WTC11 (cell line): Measurements from ENCODE around the gene MAST4. TPM values are rescaled to one million over a fixed set of nuclear protein-coding genes. Genes with fewer than 3 reads are reported as not detected.

Experiments used
- ATAC-seq: fragments of 200-7000 bp; cut with Tn5 transposase; 2 replicates; pipeline ENCODE4 v1.10.0; 2021; ENCODE audit warnings: mild to moderate bottlenecking, moderate library complexity
- CTCF ChIA-PET: fragments of 300-600 bp; sonication (Branson Sonifier 250); formaldehyde crosslinking; loops from one replicate; lab custom pipeline; 2021; ENCODE audit warnings: antibody characterized with exemption; lab: Charles Lee
- POLR2A ChIA-PET: fragments of 350-600 bp; sonication (Branson Sonifier 250); formaldehyde crosslinking; loops from one replicate; lab custom pipeline; 2021; ENCODE audit warnings: antibody characterized with exemption; lab: Charles Lee
- DNase-seq: peaks from one replicate; pipeline ENCODE4 v3.0.0; 2021; ENCODE audit warnings: low spot score
- H3K27ac Mint-ChIP-seq: 2 replicates; pipeline ENCODE4 v1.8.0; 2021; ENCODE audit warnings: mixed read lengths
- H3K27me3 Mint-ChIP-seq: 2 replicates; pipeline ENCODE4 v1.8.0; 2021; ENCODE audit warnings: low read depth, mild to moderate bottlenecking, moderate library complexity, mixed read lengths
- H3K36me3 Mint-ChIP-seq: 2 replicates; pipeline ENCODE4 v1.8.0; 2021; ENCODE audit warnings: mixed read lengths
- H3K4me1 Mint-ChIP-seq: 2 replicates; pipeline ENCODE4 v1.8.0; 2022; ENCODE audit warnings: mixed read lengths
- H3K4me3 Mint-ChIP-seq: 2 replicates; pipeline ENCODE4 v1.8.0; 2021; ENCODE audit warnings: mild to moderate bottlenecking, moderate library complexity, mixed read lengths
- H3K9me3 Mint-ChIP-seq: 2 replicates; pipeline ENCODE4 v1.8.0; 2021; ENCODE audit warnings: mixed read lengths
- AFF4 ChIP-seq: sonication (generic); formaldehyde crosslinking; IDR thresholded peaks from 2 replicates; pipeline ENCODE4 v1.8.1; 2023; ENCODE audit warnings: mild to moderate bottlenecking, missing genetic modification reagents, borderline replicate concordance
- E2F1 ChIP-seq: sonication (generic); formaldehyde crosslinking; IDR thresholded peaks from 2 replicates; pipeline ENCODE4 v1.8.0; 2022; ENCODE audit warnings: mild to moderate bottlenecking, missing genetic modification reagents
- JAZF1 ChIP-seq: fragments of 250-450 bp; sonication (Bioruptor Pico); IDR thresholded peaks from 2 replicates; pipeline ENCODE4 v1.9.0; 2021; ENCODE audit warnings: moderate library complexity, mild to moderate bottlenecking, inconsistent platforms
- JUN ChIP-seq: sonication (generic); formaldehyde crosslinking; IDR thresholded peaks from 2 replicates; pipeline ENCODE4 v1.8.0; 2023; ENCODE audit warnings: mild to moderate bottlenecking, missing genetic modification reagents
- MAX ChIP-seq: sonication (generic); formaldehyde crosslinking; IDR thresholded peaks from 2 replicates; pipeline ENCODE4 v1.8.0; 2022; ENCODE audit warnings: mild to moderate bottlenecking, missing genetic modification reagents
- MYBL2 ChIP-seq: sonication (generic); formaldehyde crosslinking; IDR thresholded peaks from 2 replicates; pipeline ENCODE4 v1.8.1; 2023; ENCODE audit warnings: mild to moderate bottlenecking, moderate library complexity, missing genetic modification reagents
- PRDM15 ChIP-seq: sonication (generic); formaldehyde crosslinking; IDR thresholded peaks from 2 replicates; pipeline ENCODE4 v1.8.0; 2022; ENCODE audit warnings: missing genetic modification reagents
- PREB ChIP-seq: sonication (generic); formaldehyde crosslinking; IDR thresholded peaks from 2 replicates; pipeline ENCODE4 v1.8.1; 2022; ENCODE audit warnings: mild to moderate bottlenecking, missing genetic modification reagents, moderate library complexity, borderline replicate concordance
- SMAD3 ChIP-seq: sonication (generic); formaldehyde crosslinking; IDR thresholded peaks from 2 replicates; pipeline ENCODE4 v1.8.0; 2022; ENCODE audit warnings: missing genetic modification reagents, mild to moderate bottlenecking, borderline replicate concordance
- TEAD1 ChIP-seq: sonication (generic); formaldehyde crosslinking; IDR thresholded peaks from 2 replicates; pipeline ENCODE4 v1.8.0; 2022; ENCODE audit warnings: mild to moderate bottlenecking, missing genetic modification reagents
- ZNF121 ChIP-seq: sonication (generic); formaldehyde crosslinking; IDR thresholded peaks from 2 replicates; pipeline ENCODE4 v1.8.0; 2023; ENCODE audit warnings: missing genetic modification reagents
- ZNF232 ChIP-seq: sonication (generic); formaldehyde crosslinking; IDR thresholded peaks from 2 replicates; pipeline ENCODE4 v1.8.0; 2022; ENCODE audit warnings: mild to moderate bottlenecking, missing genetic modification reagents
- total RNA-seq: library from RNA; stranded (reverse); gene quantifications from 3 replicates; pipeline ENCODE4 v1.2.3, GENCODE V29; 2021
- TF ChIP-seq, protein P1 (sequence below): fragments of 200-600 bp; IDR thresholded peaks from 2 replicates; pipeline ENCODE4 v1.8.0; 2022; ENCODE audit warnings: antibody characterized with exemption

The MAST4 gene
- total RNA-seq, 1 experiment from 2014 or later, result 8.0 TPM

DNA sequence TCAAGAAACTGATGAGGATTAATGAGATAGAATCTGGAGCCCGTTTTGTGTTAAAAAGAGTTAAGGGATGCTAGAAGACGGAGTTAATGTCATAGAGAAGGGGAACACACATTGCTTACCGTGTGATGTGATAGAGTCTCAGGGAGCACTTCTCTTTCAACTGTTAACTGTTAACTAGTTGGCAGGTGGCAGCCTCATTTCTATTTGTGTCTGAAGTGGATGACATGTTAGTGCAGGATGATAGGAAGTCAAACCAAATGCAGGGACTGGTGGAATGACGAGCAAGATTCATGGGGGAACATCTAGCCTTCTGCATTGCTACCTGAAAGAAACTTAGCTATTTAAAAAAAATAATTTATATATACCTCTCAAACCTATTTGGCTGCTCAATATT lies 222.7 kb downstream of the MAST4 start:
- CTCF ChIA-PET, result interaction anchor here (1.4 to 1.7 kb wide), 2 partner anchors 10 to 45 kb away, joined by 5 to 6 read pairs; no protein-coding TSS in a partner anchor
- no peak for TF ChIP-seq E2F1 (CRISPR knock-in tag)
- no peak for TF ChIP-seq PREB
- TF ChIP-seq PRDM15 (CRISPR knock-in tag), result no peak
- TF ChIP-seq TEAD1 (CRISPR knock-in tag), result no peak
- TF ChIP-seq ZNF121 (CRISPR knock-in tag), result no peak
- no peak for TF ChIP-seq MAX (CRISPR knock-in tag)
- TF ChIP-seq, protein P1, sequence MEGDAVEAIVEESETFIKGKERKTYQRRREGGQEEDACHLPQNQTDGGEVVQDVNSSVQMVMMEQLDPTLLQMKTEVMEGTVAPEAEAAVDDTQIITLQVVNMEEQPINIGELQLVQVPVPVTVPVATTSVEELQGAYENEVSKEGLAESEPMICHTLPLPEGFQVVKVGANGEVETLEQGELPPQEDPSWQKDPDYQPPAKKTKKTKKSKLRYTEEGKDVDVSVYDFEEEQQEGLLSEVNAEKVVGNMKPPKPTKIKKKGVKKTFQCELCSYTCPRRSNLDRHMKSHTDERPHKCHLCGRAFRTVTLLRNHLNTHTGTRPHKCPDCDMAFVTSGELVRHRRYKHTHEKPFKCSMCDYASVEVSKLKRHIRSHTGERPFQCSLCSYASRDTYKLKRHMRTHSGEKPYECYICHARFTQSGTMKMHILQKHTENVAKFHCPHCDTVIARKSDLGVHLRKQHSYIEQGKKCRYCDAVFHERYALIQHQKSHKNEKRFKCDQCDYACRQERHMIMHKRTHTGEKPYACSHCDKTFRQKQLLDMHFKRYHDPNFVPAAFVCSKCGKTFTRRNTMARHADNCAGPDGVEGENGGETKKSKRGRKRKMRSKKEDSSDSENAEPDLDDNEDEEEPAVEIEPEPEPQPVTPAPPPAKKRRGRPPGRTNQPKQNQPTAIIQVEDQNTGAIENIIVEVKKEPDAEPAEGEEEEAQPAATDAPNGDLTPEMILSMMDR, result no peak
- TF ChIP-seq ZNF232 (CRISPR knock-in tag), result no peak
- no peak for TF ChIP-seq JAZF1 (CRISPR knock-in tag)
- no peak for TF ChIP-seq JUN
- TF ChIP-seq SMAD3 (CRISPR knock-in tag), result no peak
- no peak for TF ChIP-seq AFF4 (CRISPR knock-in tag)
- TF ChIP-seq MYBL2, result no peak
- TF ChIP-seq, all 79 proteins: peak for 0
- Mint-ChIP-seq H3K36me3 (no peaks in the 10 kb centered on the region), H3K4me1 (peaks cover 8% of the 10 kb centered on the region), H3K27me3 (no peaks in the 10 kb centered on the region), H3K9me3 (no peaks in the 10 kb centered on the region), H3K27ac (no peak overlapping the region; the same call in 1 of the 2 replicates), H3K4me3 (no peak overlapping the region)
- ATAC-seq (no peak), DNase-seq (no peak)
- POLR2A ChIA-PET, result no interaction called here
